Measurements from ENCODE around the gene LARP1.
"Not testable (repeated sequence)": the region's sequence is repeated elsewhere in the genome, so short reads cannot be mapped to it uniquely, and the experiment has no call there.

The LARP1 gene

GRCh38 chr5:154819546-154819945, 64.4 kb downstream of the LARP1 start:
- Histone ChIP-seq H3K27ac (no peak overlapping the region), H3K27me3 (ENCODE audit: control insufficient read depth, insufficient read depth, low read length) (no peaks in the 10 kb centered on the region), H3K36me3 (ENCODE audit: control insufficient read depth, insufficient read depth, low read length) (no peaks in the 10 kb centered on the region), H2AFZ (no peak overlapping the region), H3K9me3 (ENCODE audit: control insufficient read depth, low read length) (no peaks in the 10 kb centered on the region), H3K4me2 (ENCODE audit: low read length) (no peak overlapping the region), H3K79me2 (peaks cover 4% of the 10 kb centered on the region), H3K4me3 (ENCODE audit: low read depth, low read length) (no peak overlapping the region), H3K4me1 (peaks cover 5% of the 10 kb centered on the region), H3K9ac (no peak overlapping the region)
- TF ChIP-seq CTCF (IDR thresholded peaks at IDR 0.05), result no peak

- no peaks in the 10 kb centered on the region for H3K36me3 ChIP-seq (ENCODE audit: control insufficient read depth, insufficient read depth, low read length)
- no peak for TF ChIP-seq CTCF (IDR thresholded peaks at IDR 0.05)
- H3K79me2 ChIP-seq, result peaks cover 4% of the 10 kb centered on the region
- H2AFZ ChIP-seq, result no peak overlapping the region
- H3K9ac ChIP-seq, result no peak overlapping the region
- H3K9me3 ChIP-seq (ENCODE audit: control insufficient read depth, low read length), result no peaks in the 10 kb centered on the region
- H3K27me3 ChIP-seq (ENCODE audit: control insufficient read depth, insufficient read depth, low read length), result no peaks in the 10 kb centered on the region
- no peak overlapping the region for H3K27ac ChIP-seq
- no peak overlapping the region for H3K4me3 ChIP-seq (ENCODE audit: low read depth, low read length)
- H3K4me1 ChIP-seq, result peaks cover 5% of the 10 kb centered on the region
- no peak overlapping the region for H3K4me2 ChIP-seq (ENCODE audit: low read length)
Measured at GRCh38 chr5:154820383-154820782, 65.2 kb downstream of the LARP1 start.

GRCh38 chr5:154822896-154823295, 67.7 kb downstream of the LARP1 start:
- not testable (repeated sequence) for H3K9me3 ChIP-seq (ENCODE audit: control insufficient read depth, low read length); H3K4me2 ChIP-seq (ENCODE audit: low read length); H3K9ac ChIP-seq; H3K36me3 ChIP-seq (ENCODE audit: control insufficient read depth, insufficient read depth, low read length); H2AFZ ChIP-seq; H3K27me3 ChIP-seq (ENCODE audit: control insufficient read depth, insufficient read depth, low read length); H3K27ac ChIP-seq; H3K79me2 ChIP-seq; H3K4me1 ChIP-seq; H3K4me3 ChIP-seq (ENCODE audit: low read depth, low read length)

GRCh38 chr5:154823605-154824004, 68.4 kb downstream of the LARP1 start:
- Histone ChIP-seq H3K9ac (no peak overlapping the region), H3K4me2 (ENCODE audit: low read length) (no peak overlapping the region), H3K4me1 (no peaks in the 10 kb centered on the region), H3K27me3 (ENCODE audit: control insufficient read depth, insufficient read depth, low read length) (no peaks in the 10 kb centered on the region), H3K36me3 (ENCODE audit: control insufficient read depth, insufficient read depth, low read length) (no peaks in the 10 kb centered on the region), H3K79me2 (peaks cover 4% of the 10 kb centered on the region), H2AFZ (no peak overlapping the region), H3K27ac (no peak overlapping the region), H3K4me3 (ENCODE audit: low read depth, low read length) (no peak overlapping the region), H3K9me3 (ENCODE audit: control insufficient read depth, low read length) (no peaks in the 10 kb centered on the region)
- TF ChIP-seq CTCF (IDR thresholded peaks at IDR 0.05), result no peak

GRCh38 chr5:154824070-154824469, 68.9 kb downstream of the LARP1 start:
- no peaks in the 10 kb centered on the region for H3K27me3 ChIP-seq (ENCODE audit: control insufficient read depth, insufficient read depth, low read length)
- H3K9ac ChIP-seq, result no peak overlapping the region
- H3K4me3 ChIP-seq (ENCODE audit: low read depth, low read length), result no peak overlapping the region
- TF ChIP-seq CTCF (IDR thresholded peaks at IDR 0.05), result no peak
- H3K4me2 ChIP-seq (ENCODE audit: low read length), result no peak overlapping the region
- no peaks in the 10 kb centered on the region for H3K36me3 ChIP-seq (ENCODE audit: control insufficient read depth, insufficient read depth, low read length)
- H2AFZ ChIP-seq, result no peak overlapping the region
- H3K9me3 ChIP-seq (ENCODE audit: control insufficient read depth, low read length), result no peaks in the 10 kb centered on the region
- H3K4me1 ChIP-seq, result no peaks in the 10 kb centered on the region
- peaks cover 4% of the 10 kb centered on the region for H3K79me2 ChIP-seq
- no peak overlapping the region for H3K27ac ChIP-seq

All from parathyroid adenoma (tissue), 2 donors.